ENCODE measurements around the gene OR9A4.

- TF ChIP-seq EZH2phosphoT487 (IDR thresholded peaks at IDR 0.05; ENCODE audit: unreplicated experiment) (no peak), REST (IDR thresholded peaks at IDR 0.05; ENCODE audit: unreplicated experiment) (no peak), EZH2 (IDR thresholded peaks at IDR 0.05; ENCODE audit: low read depth, unreplicated experiment) (no peak)
These were observed 24.9 kb upstream of the OR9A4 start for GRCh38 chr7:141891336-141891735.

Data from GM23338 (cell line).